MM.1S (cell line): ENCODE results near the gene OSBPL1A.

Experiments
- DNase-seq: peaks from one replicate; pipeline ENCODE4 v3.0.0-alpha.2; 2015
- H2AFZ ChIP-seq: fragments of 300-600 bp; sonication (generic); 2 replicates; pipeline ENCODE4 v1.6.0; 2016; ENCODE audit warnings: antibody characterized with exemption, low read length
- H3F3A ChIP-seq: fragments of 300-600 bp; sonication (generic); 2 replicates; pipeline ENCODE4 v1.6.1; 2016; ENCODE audit warnings: mild to moderate bottlenecking, antibody characterized with exemption, low read length, moderate library complexity, mixed read lengths; ENCODE audit not compliant: insufficient read depth
- H3K27ac ChIP-seq: fragments of 300-600 bp; sonication (generic); 2 replicates; pipeline ENCODE4 v1.5.1; 2016; ENCODE audit warnings: mild to moderate bottlenecking, low read length
- H3K27me3 ChIP-seq: fragments of 300-600 bp; sonication (generic); replicated peaks from 2 replicates; pipeline ENCODE4 v1.6.0; 2016; ENCODE audit warnings: low read length; ENCODE audit not compliant: insufficient read depth
- H3K36me3 ChIP-seq: fragments of 300-600 bp; sonication (generic); replicated peaks from 2 replicates; pipeline ENCODE4 v1.6.1; 2016; ENCODE audit warnings: mild to moderate bottlenecking, low read length, mixed read lengths; ENCODE audit not compliant: insufficient read depth
- H3K4me1 ChIP-seq: fragments of 300-600 bp; sonication (generic); 2 replicates; pipeline ENCODE4 v1.6.1; 2016; ENCODE audit warnings: low read length, mixed read lengths
- H3K4me2 ChIP-seq: fragments of 300-600 bp; sonication (generic); 2 replicates; pipeline ENCODE4 v1.6.0; 2016; ENCODE audit warnings: low read depth, low read length
- H3K4me3 ChIP-seq: fragments of 300-600 bp; sonication (generic); 2 replicates; pipeline ENCODE4 v1.5.1; 2016; ENCODE audit warnings: low read length, mixed read lengths
- H3K79me2 ChIP-seq: fragments of 300-600 bp; sonication (generic); 2 replicates; pipeline ENCODE4 v1.6.1; 2016; ENCODE audit warnings: mixed run types, low read length, mixed read lengths
- H3K9ac ChIP-seq: fragments of 300-600 bp; sonication (generic); 2 replicates; pipeline ENCODE4 v1.6.1; 2016; ENCODE audit warnings: low read length, mixed read lengths
- H3K9me2 ChIP-seq: fragments of 300-600 bp; sonication (generic); replicated peaks from 2 replicates; pipeline ENCODE4 v1.6.1; 2016; ENCODE audit warnings: mild to moderate bottlenecking, low read length, mixed read lengths; ENCODE audit not compliant: insufficient read depth
- H3K9me3 ChIP-seq: fragments of 300-600 bp; sonication (generic); replicated peaks from 2 replicates; pipeline ENCODE4 v1.6.1; 2016; ENCODE audit warnings: mild to moderate bottlenecking, low read length, mixed read lengths; ENCODE audit not compliant: insufficient read depth
- H4K20me1 ChIP-seq: fragments of 300-600 bp; sonication (generic); 2 replicates; pipeline ENCODE4 v1.6.1; 2016; ENCODE audit warnings: mild to moderate bottlenecking, low read length, moderate library complexity, mixed read lengths; ENCODE audit not compliant: insufficient read depth
- CTCF ChIP-seq: fragments of 300-600 bp; sonication (generic); IDR thresholded peaks from 2 replicates; pipeline ENCODE4 v1.5.1; 2016; ENCODE audit warnings: antibody characterized with exemption, low read length, mixed read lengths
- EZH2 ChIP-seq: fragments of 300-600 bp; sonication (generic); optimal IDR thresholded peaks from 2 replicates; pipeline ENCODE3; 2017; ENCODE audit warnings: low read depth, mild to moderate bottlenecking, antibody characterized with exemption, low read length, mixed read lengths
- EZH2phosphoT487 ChIP-seq: fragments of 300-600 bp; sonication (generic); IDR thresholded peaks from 2 replicates; pipeline ENCODE4 v1.6.1; 2018; ENCODE audit warnings: antibody characterized with exemption, low read length

The OSBPL1A gene

GRCh38 chr18:24300703-24301102 is 96.9 kb downstream of the OSBPL1A start:
- DNase-seq = no peak
- H3K9me3 ChIP-seq = no peaks in the 10 kb centered on the region
- no peaks in the 10 kb centered on the region for H3K9me2 ChIP-seq
- no peak overlapping the region for H3K4me3 ChIP-seq
- H3K4me1 ChIP-seq = no peaks in the 10 kb centered on the region
- no peak overlapping the region for H3K9ac ChIP-seq
- no peaks in the 10 kb centered on the region for H3F3A ChIP-seq
- no peak overlapping the region for H3K27ac ChIP-seq
- no peaks in the 10 kb centered on the region for H3K79me2 ChIP-seq
- no peaks in the 10 kb centered on the region for H3K36me3 ChIP-seq
- H3K27me3 ChIP-seq = no peaks in the 10 kb centered on the region
- H2AFZ ChIP-seq = no peak overlapping the region
- no peak overlapping the region for H3K4me2 ChIP-seq
- no peak for TF ChIP-seq CTCF
- no peak for TF ChIP-seq EZH2phosphoT487
- no peak for TF ChIP-seq EZH2
- H4K20me1 ChIP-seq = no peaks in the 10 kb centered on the region

GRCh38 chr18:24296276-24296675 is 101.3 kb downstream of the OSBPL1A start:
- H3K79me2 ChIP-seq = no peaks in the 10 kb centered on the region
- H3K4me3 ChIP-seq = no peak overlapping the region
- no peaks in the 10 kb centered on the region for H3K9me2 ChIP-seq
- H4K20me1 ChIP-seq = no peaks in the 10 kb centered on the region
- no peaks in the 10 kb centered on the region for H3F3A ChIP-seq
- H3K9ac ChIP-seq = no peak overlapping the region
- no peak for DNase-seq
- no peaks in the 10 kb centered on the region for H3K36me3 ChIP-seq
- H3K27me3 ChIP-seq = no peaks in the 10 kb centered on the region
- no peak overlapping the region for H2AFZ ChIP-seq
- TF ChIP-seq CTCF (no peak), EZH2 (no peak), EZH2phosphoT487 (no peak)
- H3K4me2 ChIP-seq = no peak overlapping the region
- no peaks in the 10 kb centered on the region for H3K9me3 ChIP-seq
- H3K4me1 ChIP-seq = no peaks in the 10 kb centered on the region
- H3K27ac ChIP-seq = no peak overlapping the region

GRCh38 chr18:24293254-24293653 is 104.4 kb downstream of the OSBPL1A start:
- Histone ChIP-seq H3K27ac (no peak overlapping the region), H2AFZ (no peak overlapping the region), H3K9ac (no peak overlapping the region), H3K4me1 (no peaks in the 10 kb centered on the region), H4K20me1 (no peaks in the 10 kb centered on the region), H3K79me2 (no peaks in the 10 kb centered on the region), H3K9me3 (no peaks in the 10 kb centered on the region), H3K9me2 (no peaks in the 10 kb centered on the region), H3K4me3 (no peak overlapping the region), H3F3A (no peaks in the 10 kb centered on the region), H3K4me2 (no peak overlapping the region), H3K36me3 (no peaks in the 10 kb centered on the region), H3K27me3 (no peaks in the 10 kb centered on the region)
- DNase-seq = no peak
- no peak for TF ChIP-seq CTCF
- no peak for TF ChIP-seq EZH2
- no peak for TF ChIP-seq EZH2phosphoT487

- H3K36me3 ChIP-seq = no peaks in the 10 kb centered on the region
- DNase-seq = no peak
- TF ChIP-seq CTCF (no peak), EZH2 (no peak), EZH2phosphoT487 (no peak)
Measured at GRCh38 chr18:24278591-24278990, 119.0 kb downstream of the OSBPL1A start.

More at GRCh38 chr18:24278591-24278990, 119.0 kb downstream of the OSBPL1A start:
- Histone ChIP-seq H2AFZ (no peak overlapping the region), H3K9ac (no peak overlapping the region), H4K20me1 (no peaks in the 10 kb centered on the region), H3F3A (no peaks in the 10 kb centered on the region), H3K27ac (no peak overlapping the region), H3K9me2 (no peaks in the 10 kb centered on the region), H3K4me1 (no peaks in the 10 kb centered on the region), H3K4me2 (no peak overlapping the region), H3K27me3 (no peaks in the 10 kb centered on the region), H3K79me2 (no peaks in the 10 kb centered on the region), H3K9me3 (no peaks in the 10 kb centered on the region), H3K4me3 (no peak overlapping the region)
